Inferior parietal cortex (tissue), 1 donor: ENCODE results near the gene IER5L.

Experiments
- DNase-seq: peaks from one replicate; pipeline ENCODE4 v3.0.0-alpha.2; 2016; ENCODE audit errors: extremely low spot score

IER5L gene

DNA sequence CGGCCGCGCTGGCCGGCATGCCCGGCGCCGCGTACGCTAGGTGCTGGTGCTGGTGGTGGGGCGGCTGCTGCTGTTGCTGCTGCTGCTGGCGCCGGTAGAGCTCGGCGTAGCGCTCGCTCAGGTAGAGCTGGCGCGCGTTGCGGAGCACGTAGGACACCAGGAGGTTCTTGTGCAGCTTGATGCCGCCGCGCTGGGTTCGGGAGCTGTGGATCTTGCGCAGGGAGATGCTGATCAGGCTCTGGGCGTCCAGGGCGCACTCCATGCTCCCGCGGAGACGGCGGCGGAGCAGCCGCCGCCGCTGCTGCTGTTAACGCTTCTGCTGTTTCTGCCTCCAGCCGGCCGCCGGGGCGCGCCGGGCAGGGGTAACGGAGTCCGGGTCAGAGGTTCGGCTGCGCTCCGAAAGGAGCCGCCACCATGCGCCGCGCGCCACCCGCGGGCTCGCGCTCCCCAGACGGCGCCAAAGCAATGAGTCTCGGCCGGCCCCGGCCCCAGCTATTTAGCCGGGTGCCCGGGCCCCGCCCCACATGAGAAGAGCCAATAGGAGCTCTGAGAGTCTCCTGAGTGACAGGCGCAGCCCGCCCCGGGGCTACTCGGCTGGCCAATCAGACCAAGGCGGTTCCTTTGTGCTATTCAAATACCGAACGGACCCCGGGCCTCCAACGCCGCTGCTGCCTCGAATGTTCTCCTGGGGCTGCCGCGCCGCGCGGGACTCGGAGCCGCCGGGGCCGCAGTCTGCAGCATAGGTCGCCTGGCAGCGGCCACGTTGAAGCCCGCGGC lies at the start of gene IER5L:
Gene IER5L (minus strand): TSS at position 471 of the 777 bp plus-strand sequence. CDS start 209 bp downstream, at position 262.
- DNase-seq: peak; percentile 97

DNA sequence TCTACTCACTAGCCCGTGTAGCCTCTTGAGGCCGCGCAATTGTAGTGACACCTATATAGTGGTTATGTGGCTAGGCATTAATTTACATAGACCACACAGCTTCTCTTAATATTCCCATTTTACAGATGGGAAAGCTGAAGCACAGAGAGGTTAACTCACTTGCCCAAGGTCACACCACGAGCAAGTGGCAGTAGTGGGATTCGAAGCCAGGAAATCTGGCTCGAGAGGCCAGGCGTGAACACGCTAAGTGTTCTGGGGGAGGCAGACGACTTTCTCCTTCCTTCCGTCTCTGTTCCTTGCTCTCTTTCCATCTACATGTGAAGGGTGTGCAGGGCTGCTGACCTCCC lies 49.8 kb upstream of the IER5L start:
- DNase-seq: no peak

DNA sequence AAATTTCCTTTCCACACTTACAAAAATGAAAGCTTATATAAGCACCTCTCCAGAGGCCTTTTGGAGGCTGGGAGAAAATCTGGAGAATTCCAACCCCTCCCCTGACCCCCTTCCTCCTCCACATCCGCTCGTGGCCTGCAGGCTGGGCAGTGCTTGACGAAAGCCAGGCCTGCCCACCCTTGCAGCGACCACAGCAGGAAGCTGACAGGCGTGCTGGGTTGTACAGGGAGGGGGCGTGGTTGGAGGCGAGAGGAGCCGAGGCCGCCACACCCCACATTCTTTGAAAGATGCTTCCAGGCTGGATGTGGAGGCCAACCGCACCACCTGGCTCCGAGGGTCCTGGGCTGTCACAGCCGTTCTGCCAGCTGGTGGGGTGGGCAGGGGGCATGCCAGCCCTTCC lies 47.8 kb upstream of the IER5L start:
- no peak for DNase-seq

DNA sequence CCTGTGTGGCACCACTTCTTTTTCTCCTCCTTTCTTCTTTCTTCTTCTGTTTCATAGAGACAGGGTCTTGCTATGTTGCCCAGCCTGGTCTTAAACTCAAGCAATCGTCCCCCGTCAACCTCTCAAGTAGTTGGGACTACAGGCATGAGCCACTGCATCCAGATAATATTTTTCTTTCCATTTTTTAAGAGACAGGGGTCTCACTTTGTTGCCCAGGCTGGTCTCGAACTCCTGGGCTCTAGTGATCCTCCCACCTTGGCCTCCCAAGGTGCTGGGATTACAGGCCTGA lies 47.4 kb upstream of the IER5L start:
- no peak for DNase-seq

DNA sequence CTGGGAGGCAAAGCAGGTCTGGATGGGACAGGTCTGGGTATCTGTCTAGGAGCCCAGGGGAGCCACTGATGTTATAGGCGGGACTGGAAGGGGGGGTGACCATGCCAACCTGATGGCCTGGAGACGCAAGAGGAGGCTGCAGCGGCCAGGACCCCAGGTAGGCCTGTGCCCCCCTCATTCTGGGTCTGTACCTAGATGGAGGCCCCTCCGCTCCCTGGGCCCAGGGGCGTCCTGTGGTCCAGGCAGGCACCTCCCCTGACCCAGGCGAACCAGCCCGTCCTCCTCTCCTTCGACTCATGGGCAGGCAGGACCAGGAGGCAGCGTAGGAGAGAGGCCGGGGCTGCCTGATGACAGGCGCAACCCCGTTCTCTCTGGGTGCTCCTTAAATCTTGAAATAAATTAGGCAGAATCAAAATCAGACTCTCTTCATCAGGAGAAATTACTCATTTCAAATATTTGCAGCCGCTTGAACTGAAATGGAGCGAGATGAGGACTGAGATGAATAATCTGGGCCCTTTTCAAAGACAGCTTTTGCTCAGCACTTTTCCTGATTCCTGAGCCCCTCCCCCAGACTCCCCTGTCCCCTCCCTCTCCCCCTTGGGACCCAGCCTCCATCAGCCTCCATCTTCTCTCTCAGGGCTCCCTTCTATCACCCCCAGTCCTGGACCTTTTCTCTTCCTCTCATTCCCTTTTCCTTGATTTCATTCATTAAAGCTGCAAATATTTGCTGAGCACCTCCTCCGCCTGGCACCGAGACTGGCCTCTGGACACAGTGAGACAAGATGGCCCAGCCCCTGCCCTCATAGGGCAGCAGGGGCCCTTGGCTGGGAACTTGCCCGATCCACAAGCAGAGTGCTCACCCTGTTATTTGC lies 46.8 kb upstream of the IER5L start:
- DNase-seq: no peak

DNA sequence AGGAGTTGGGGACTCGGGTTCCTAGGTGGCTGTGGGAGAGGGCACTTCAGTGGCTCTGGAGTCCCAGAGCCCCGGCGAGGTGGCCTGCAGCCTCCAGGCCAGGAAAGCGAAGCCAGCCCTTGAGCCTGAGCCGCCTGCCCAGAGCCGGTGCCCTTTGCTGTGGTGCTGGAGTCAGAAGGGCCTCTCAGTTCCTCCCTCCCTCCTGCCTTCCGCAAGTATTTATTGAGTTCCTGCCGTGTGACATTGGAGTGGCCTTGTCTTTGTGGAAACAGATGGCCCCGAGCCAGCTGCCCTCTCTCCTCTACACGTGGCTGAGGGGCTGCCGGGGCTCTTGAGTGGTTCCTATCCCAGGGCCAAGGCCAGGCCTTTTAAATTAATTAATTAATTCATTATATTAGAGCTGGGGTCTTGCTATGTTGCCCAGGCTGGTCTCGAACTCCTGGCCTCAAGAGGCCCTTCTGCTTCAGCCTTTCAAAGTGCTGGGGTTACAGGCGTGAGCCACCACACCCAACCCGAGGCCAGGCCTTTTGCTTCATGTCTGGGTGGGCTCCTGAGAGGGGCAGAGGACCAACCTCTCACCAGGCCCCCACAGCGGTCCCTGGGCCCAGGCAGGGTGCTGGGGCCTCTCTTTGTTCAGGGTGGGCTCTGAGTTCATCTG lies 45.6 kb upstream of the IER5L start:
- no peak for DNase-seq

DNA sequence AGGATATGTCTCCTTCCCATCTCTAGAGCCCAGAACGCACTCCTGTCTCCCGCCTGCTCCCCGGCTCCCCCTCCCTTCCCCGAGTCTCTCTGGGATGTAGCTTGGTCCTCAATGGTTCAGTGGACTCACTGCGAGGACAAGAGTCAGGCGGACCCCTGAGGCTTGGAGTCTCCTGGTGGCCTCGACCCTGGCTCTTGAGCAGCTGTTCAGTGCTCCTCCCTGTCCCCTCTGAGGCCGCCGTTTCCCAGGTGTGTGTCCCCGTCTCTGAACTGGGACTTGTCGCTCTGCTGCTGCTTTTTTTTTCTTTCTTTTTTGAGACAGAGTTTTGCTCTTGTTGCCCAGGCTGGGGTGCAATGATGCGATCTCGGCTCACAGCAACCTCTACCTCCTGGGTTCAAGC lies 44.8 kb upstream of the IER5L start:
- DNase-seq: no peak

DNA sequence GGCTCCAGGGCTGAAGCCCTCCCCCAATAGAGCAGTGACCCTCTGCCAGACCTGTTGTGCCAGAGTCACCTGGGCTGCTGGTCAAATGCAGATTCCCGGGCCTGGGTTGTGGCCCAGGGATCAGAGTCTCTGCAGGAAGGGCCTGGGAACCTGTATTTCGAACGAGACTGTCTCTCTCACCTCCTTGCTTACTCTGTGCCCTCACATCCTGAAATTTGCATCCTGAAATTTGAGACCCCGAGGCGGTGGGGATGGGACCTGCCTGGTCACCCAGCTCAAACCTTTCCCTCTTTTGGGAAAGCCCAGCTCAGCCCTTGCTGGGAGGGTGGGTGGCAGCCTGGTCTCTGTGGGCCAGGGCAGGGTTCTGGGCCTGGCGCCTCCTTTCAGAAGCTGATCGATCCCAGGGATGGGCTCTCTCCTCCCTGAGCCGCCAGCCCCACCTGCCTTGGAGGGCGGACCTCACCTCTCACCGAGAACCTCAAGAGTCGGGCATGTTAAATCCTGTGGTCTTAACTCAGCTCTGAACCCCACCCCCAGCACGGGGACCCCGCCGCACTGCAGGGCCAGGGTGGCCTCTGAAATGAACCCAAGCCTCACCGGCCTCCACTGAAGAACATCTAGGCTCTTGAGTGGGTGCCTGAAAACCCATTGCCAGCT lies 44.0 kb upstream of the IER5L start:
- DNase-seq: no peak

DNA sequence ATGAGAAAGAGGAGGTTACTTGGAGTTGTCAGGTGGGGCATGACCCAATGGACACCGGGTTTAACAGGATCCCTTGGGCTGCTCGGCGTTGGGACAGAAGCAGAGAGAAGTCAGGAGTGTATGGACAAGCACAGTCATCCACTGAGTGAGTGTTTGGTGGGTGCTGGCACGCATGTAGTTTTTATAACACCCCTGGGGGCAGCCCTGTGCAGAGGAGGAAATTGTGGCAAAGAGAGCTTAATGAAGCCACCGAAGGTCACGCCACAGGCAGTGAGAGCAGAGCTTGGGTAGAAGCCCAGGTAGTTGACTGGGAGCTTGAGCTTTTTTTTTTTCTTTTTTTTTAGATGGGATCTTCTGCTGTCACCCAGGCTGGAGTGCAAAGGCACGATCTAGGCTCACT lies 43.2 kb upstream of the IER5L start:
- DNase-seq: no peak

DNA sequence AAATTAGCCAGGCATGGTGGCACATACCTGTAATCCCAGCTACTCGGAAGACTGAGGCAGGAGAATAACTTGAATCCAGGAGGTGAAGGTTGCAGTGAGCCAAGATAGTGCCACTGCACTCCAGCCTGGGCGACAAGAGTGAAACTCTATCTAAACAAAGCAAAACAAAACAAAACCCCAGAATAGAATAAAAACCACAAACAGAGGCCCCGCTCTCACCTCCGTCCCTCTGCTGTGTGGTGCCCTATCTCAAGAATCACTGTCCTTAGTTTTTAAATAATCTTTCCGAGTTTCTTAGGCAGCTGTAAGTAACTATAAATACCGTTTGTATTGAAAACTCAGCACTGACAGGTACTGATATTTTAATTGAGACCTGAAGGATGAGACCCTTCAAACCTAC lies 42.7 kb upstream of the IER5L start:
- DNase-seq: no peak

DNA sequence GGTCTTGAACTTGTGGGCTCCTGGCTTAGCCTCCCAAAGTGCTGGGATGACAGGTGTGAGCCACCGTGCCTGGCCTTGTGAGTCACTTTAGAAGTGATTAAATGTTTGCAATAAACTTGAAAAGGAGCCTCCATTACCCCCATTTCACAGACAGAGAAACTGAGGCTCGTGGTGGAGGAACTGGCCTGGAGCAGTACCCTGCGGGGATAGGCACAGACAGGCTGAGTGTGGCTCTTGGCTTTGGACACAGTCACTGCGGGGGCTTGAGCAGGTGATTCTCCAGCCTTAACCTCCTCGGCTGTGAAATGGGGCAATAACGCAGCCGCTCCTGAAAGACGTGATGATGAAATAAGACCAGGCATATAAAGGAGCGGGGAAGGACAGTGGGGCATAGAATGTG lies 40.9 kb upstream of the IER5L start:
- no peak for DNase-seq

DNA sequence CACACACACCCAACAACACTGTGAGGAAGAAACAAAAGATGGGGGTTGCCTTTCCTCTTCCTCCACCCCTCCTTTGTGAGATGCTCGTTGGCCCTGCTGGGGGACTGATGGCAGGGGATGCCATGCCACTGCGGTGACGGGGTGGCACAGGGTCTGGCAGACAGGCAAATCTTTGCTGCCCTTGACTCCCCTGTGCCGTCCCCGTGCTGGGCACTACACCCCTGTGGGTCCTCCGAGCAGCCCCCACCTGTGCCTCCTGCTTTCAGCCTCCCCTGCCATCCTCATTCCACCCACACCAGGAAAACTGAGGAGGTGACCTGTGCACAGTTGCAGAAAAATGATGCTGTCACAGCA lies 40.2 kb upstream of the IER5L start:
- DNase-seq: no peak

DNA sequence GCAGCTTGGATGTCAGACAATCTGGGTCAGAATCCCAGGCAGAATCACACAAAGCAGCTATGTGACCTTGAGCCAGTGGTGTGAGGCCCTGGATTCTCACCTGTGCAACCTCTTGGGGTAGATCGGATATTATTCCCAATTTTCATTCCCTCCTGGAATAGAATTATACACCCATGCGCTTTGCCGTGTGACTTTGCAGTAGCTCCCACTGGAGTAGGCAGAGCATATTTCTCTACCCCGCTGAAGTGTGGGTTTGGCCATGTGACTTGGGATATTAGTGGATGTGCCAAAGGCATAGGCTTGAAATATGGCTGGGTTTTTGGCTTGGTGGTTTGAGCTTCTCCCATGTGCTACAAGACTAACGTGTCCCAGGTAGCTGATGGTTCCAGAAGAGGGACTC lies 35.5 kb upstream of the IER5L start:
- DNase-seq: no peak

DNA sequence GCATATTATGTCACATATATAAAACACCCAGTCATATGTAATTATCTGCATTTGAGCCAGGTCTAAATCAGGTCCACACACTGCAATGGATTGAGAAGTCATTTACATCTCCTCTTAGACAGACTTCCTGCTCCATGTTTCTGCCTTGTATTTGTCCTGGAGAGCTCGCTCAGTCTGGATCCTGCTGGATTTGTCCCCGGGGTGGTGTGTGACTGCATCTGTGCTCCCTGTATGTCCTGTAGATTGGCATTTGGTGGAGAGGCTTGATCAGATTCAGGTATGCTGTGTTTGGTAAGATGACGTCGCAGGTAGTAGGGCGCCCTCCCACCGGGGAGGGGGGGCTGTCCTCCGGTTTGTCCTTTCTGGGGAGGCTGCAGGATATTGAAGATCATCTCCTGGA lies 33.6 kb upstream of the IER5L start:
- DNase-seq: no peak

DNA sequence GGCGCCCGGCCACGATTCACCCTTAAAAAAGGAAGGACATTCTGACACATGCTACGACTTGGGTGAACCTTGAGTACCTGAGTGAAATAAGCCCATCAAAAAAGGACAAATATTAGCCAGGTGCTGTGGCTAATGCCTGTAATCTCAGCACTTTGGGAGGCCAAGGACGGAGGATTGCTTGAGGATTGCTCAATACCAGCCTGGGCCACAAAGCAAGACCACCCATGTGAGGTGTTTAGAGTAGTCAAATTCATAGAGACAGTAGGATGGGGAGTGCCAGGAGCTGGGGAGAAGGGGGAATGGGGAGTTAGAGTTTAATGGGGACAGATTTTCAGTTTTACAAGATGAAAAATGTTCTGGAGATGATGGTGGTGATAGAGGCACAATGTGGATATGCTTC lies 32.1 kb upstream of the IER5L start:
- DNase-seq: no peak

DNA sequence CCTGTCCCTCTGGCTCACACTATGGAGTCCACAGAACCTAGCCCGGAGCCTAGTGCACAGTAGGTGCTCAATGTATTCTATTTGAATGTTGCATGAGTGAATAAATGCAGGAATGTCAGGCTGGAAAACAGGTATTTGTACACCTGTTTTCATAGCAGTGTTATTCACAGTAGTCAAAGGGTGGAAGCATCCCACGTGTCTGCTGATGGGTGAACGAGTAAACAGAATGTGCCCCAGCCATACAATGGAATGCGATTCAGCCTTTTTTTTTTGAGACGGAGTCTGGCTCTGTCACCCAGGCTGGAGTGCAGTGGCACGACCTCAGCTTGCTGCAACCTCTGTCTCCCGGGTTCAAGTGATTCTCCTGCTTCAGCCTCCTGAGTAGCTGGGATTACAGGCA lies 31.5 kb upstream of the IER5L start:
- DNase-seq: no peak

DNA sequence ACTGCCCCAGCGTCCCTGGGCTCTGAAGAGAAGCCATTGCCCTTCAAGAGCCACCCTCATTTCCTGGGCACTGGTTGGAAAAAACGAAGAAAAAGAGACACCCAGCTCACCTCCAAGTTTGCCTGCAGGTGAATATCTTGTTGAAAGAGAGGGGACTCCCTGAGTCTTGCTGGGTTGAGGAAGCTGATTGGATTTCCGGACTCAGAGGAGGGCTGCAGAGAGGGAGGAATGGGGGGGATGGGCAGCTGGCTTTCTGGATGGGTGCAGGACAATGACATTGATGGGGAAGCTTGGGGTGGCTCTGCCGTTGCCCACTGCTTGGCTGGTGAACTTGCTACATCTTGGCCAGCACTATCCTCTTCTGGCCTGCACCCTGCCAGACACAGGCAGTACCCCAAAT lies 31.0 kb upstream of the IER5L start:
- DNase-seq: no peak

DNA sequence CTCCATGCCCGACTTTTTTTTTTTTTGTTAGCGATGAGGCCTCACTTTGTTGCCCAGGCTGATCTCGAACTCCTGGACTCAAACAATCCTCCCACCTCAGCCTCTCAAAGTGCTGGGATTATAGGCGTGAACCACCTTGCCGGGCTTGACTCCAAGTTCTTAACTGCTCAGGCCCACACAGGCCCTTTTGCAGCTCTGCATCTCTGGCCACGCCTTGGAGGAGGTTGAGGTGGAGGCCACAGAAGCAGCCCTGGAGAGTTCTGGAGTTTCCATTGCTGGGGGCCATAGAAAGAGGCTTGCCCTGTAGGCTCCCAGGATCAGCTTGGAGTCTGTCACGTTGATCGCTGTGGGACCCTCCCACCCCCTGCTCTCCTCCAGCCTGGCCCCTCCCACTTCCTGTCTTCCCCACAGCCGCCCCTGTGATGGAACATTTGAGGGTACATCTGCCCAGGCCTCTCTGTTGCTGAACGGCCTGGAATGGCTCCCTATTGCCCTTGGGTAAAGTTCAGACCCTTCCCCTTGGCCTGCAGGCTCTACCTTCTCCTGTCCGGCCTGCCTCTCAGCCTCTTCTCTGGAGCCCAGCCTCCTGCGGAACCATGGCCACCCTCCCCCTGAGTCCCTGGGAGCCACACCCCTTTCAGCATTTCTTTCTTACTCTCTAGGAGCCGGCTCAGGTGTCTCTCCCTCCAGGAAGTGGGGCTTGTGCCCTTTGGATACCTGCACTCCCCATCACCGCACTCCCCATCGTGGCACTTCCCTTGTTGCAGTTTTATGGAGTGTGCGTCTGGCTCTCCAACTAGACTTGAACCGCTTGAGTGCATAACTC lies 30.4 kb upstream of the IER5L start:
- no peak for DNase-seq

DNA sequence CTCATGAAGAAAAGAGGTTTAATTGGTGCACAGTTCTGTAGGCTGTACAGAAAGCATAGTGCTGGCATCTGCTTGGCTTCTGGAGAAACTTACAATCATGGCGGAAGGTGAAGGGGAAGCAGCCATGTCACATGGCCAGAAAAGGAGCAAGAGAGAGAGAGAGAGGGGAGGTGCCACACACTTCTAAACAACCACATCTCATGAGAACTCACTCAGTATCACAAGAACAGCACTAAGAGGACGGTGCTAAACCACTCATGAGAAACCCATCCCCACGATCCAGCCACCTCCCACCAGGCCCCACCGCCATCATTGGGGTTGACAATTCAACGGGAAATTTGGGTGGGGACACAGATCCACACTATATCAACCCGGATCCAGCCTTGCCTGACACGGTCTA lies 28.8 kb upstream of the IER5L start:
- no peak for DNase-seq

DNA sequence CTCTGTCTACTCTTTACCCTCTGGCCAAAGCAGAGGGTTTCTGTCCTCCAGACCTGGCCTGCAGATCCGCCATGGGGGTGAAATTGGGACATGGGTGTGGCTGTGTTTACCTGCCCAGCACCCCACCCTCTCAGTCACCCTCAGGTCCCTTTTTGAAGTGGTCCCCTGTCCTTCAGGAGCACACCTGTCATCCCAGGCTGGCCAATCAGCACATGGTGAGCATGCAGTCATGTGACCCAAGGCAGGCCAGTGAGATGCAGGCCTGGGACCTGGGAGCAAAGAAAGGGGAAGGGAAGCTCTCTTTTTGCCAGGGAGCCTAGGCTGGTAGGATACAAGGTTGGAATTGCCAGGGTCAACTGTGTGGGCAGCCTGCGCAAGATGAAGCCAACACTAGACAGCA lies 28.3 kb upstream of the IER5L start:
- no peak for DNase-seq

DNA sequence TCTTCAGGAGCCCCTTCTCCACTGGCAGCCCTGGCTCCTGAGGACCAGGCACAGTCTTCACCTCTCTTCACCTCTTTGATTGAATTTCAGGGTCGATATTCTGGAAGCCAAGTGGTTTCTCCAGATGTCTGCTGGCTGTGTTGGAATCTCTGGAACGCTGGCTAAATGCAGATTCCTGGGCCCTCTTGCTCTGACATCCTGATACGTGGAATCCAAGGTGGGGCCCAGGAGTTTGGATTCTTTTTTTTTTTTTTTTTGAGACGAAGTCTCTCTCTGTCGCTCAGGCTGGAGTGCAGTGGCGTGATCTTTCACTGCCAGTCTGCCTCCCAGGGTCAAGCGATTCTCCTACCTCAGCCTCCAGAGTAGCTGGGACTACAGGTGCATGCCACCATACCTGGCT lies 26.8 kb upstream of the IER5L start:
- no peak for DNase-seq

DNA sequence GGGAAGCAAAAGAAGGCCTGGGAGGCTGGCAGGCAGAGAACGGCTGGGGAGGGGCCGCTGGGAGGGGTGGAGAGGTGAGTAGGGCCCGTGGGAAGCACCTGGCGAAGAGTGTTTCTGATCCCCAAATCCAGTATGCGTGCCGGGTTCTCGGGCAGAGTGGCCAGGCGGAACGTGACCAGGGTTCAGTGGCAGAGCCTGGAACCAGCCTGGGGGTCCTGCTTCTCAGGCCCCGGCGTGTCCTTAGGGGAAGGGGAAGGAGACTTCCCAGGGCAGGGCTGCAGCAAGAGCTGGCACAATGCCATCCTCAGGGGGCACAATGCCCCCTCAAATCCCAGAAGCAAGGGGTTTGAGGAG lies 25.5 kb upstream of the IER5L start:
- no peak for DNase-seq
